Coronary artery (tissue), 2 donors: ENCODE data around the gene PPM1E.

ENCODE experiments used
- DNase-seq: peaks from one replicate; pipeline ENCODE4 v3.0.0-alpha.2; 2017; ENCODE audit warnings: low spot score
- H3K27ac ChIP-seq, 2 donors: fragments of 200-600 bp; sonication (generic); one replicate each; pipeline ENCODE4 v1.5.1; 2016 to 2019
- H3K4me3 ChIP-seq: fragments of 200-600 bp; sonication (generic); 2 replicates; pipeline ENCODE4 v1.5.1; 2016; ENCODE audit warnings: mild to moderate bottlenecking, moderate library complexity
- CTCF ChIP-seq: fragments of 200-600 bp; sonication (generic); IDR thresholded peaks from one replicate; pipeline ENCODE4 v1.5.1; 2019; ENCODE audit warnings: antibody characterized with exemption

PPM1E gene

GRCh38 chr17:59030811-59031210, 275.2 kb downstream of the PPM1E start:
- DNase-seq = no peak
- TF ChIP-seq CTCF = no peak
- Histone ChIP-seq H3K4me3 (no peak overlapping the region), H3K27ac (no peak overlapping the region)
